ENCODE results near the gene KRTAP5-4. TPM values are rescaled to one million over a fixed set of nuclear protein-coding genes. Genes with fewer than 3 reads are reported as not detected.
A peak's percentile ranks its signal among the peaks of the same experiment; 100 is the strongest.
"Not testable (repeated sequence)": the region's sequence is repeated elsewhere in the genome, so short reads cannot be mapped to it uniquely, and the experiment has no call there.

The KRTAP5-4 gene
- total RNA-seq, 1 experiment from 2014 or later = not detected

- peak; percentile 60 for DNase-seq (ENCODE audit: low read depth, low spot score)
- in situ Hi-C loops (cut with HindIII; ENCODE audit: low pct_unique_long_range_greater_than_20kb, low sequenced_read_pairs) = not testable (repeated sequence)
These were observed 25.9 kb downstream of the KRTAP5-4 start for GRCh38 chr11:1595994-1596575.

- no peak for DNase-seq (ENCODE audit: low read depth, low spot score)
- in situ Hi-C loops (cut with HindIII; ENCODE audit: low pct_unique_long_range_greater_than_20kb, low sequenced_read_pairs) = no loop called here
These were observed 29.3 kb downstream of the KRTAP5-4 start for GRCh38 chr11:1592628-1593027.

DNA sequence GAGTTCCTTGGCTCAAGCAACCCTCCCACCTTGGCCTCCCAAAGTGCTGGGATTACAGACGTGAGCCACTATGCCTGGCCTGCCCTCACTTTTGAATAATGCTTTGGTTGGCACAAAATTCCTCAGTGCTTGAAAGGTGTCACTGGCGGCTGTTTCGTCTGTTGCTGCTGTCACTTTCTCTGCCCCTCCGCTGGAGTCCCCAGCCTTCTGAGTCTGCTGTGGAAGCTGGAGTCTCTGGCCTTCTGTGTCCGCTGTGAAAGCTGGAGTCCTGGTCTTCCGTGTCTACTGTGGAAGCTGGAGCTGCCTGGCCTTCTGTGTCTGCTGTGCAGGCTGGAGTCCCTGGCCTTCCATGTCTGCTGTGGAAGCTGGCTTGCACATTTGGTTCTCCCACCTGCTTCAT lies 31.9 kb downstream of the KRTAP5-4 start:
- DNase-seq (ENCODE audit: low read depth, low spot score) = no peak
- in situ Hi-C loops (cut with HindIII; ENCODE audit: low pct_unique_long_range_greater_than_20kb, low sequenced_read_pairs) = no loop called here

DNA sequence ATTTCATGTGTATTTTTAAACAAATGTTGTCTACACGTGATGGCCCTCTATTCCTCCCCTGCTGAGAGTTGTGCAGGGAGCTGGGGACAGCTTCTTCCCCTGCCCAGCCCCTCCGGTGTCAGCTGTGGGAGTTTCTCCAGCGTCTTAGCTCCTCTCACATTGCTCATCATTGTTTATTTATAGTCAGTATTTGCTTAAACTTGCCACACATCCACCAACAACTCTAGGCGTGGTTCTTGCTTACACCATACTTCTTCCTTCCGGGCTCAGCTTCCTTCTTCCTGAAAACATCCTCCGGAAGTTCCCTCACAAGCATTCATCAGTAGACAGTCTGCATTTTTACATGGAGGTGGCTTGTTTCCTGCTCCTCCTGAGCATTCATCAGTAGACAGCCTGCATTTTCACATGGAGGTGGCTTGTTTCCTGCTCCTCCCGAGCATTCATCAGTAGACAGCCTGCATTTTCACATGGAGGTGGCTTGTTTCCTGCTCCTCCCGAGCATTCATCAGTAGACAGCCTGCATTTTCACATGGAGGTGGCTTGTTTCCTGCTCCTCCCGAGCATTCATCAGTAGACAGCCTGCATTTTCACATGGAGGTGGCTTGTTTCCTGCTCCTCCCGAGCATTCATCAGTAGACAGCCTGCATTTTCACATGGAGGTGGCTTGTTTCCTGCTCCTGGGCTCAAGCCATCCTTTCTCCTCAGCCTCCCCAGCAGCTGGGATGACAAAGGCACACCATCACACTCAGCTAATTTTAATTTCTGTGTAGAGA lies 32.6 kb downstream of the KRTAP5-4 start:
- in situ Hi-C loops (cut with HindIII; ENCODE audit: low pct_unique_long_range_greater_than_20kb, low sequenced_read_pairs); DNase-seq (ENCODE audit: low read depth, low spot score): not testable (repeated sequence)

DNA sequence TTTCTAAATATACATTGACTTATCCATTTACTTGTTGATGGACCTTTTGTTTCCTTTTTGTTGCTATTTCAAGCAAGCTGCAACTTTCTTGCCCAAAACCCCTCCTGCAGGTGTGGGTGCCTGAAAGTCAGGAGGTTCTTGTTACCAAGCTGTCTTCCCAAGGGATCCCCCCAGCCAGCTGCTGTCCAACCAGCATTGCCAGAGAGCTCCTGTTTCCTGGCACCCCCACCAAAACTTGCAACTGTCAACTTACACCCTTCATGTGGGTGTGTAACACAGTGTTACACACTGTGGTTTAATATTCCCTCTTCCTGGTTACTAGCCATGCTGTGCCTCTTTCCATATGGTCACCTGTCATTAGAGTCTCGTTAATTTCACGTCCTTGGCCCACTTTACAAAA lies 35.2 kb downstream of the KRTAP5-4 start:
- in situ Hi-C loops (cut with HindIII; ENCODE audit: low pct_unique_long_range_greater_than_20kb, low sequenced_read_pairs) = no loop called here
- no peak for DNase-seq (ENCODE audit: low read depth, low spot score)

DNA sequence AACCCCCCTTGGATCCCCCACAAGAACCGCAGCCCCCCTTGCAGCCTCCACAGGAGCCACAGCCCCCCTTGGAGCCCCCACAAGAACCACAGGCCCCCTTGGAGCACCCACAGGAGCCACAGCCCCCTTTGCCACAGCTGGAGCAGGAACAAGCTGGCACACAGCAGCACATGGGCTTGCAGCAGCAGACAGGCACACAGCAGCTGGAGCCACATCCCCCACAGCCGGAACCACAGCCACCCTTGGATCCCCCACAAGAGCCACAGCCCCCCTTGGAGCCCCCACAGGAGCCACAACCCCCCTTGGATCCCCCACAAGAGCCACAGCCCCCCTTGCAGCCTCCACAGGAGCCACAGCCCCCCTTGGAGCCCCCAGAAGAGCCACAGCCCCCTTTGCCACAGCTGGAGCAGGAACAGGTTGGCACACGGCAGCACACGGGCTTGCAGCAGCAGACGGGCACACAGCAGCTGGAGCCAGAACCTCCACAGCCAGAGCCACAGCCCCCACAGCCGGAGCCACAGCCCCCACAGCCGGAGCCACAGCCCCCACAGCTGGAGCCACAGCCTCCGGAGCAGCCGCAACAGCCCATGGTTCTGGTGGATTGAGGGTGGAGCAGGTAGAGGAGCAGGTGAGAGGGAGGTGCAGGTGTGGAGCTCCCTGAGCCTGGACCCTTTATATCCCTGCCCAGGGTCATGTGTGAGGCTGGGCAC lies 37.1 kb downstream of the KRTAP5-4 start, which contains the start of gene KRTAP5-1:
Gene KRTAP5-1 (minus strand): TSS at position 623 of the 710 bp plus-strand sequence. CDS start 34 bp downstream, at position 589.
- DNase-seq (ENCODE audit: low read depth, low spot score); in situ Hi-C loops (cut with HindIII; ENCODE audit: low pct_unique_long_range_greater_than_20kb, low sequenced_read_pairs): not testable (repeated sequence)

- DNase-seq (ENCODE audit: low read depth, low spot score); in situ Hi-C loops (cut with HindIII; ENCODE audit: low pct_unique_long_range_greater_than_20kb, low sequenced_read_pairs): not testable (repeated sequence)
These were observed 39.0 kb downstream of the KRTAP5-4 start for GRCh38 chr11:1582909-1583308.

DNA sequence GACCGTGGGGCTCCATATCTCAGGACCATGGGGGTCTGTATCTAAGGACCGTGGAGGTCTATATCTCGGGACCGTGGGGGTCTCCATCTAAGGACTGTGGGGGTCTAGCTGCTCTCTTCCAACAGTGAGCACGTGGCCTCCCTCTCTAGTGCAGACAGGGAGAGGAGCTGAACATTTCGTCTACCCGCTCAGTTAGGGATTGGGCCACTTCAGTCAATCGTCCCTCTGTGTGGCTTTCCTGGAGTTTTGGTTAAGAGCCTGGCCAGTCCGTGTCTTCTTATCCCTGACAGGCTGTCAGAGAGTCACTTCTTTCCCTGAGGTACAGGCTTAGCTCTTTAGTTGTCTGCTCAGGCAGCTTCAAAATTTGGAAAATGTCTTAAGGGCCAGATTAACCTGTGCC lies 40.0 kb downstream of the KRTAP5-4 start:
- in situ Hi-C loops (cut with HindIII; ENCODE audit: low pct_unique_long_range_greater_than_20kb, low sequenced_read_pairs) = no loop called here
- no peak for DNase-seq (ENCODE audit: low read depth, low spot score)

DNA sequence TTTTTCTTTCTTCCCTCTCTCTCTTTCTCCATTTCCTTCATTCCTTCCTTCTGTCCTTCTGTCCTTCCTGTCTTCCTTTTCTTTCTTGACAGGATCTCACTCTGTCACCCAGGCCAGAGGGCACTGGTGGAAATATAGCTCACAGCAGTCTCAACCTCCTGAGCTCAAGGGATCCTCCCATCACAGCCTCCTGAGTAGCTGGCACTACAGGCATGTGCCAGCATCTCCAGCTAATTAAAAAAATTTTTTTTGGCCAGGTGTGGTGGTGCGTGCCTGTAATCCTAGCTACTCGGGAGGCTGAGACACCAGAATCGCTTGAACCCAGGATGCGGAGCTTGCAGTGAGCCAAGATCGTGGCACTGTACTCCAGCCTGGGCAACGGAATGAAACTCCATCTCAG lies 45.1 kb downstream of the KRTAP5-4 start:
- DNase-seq (ENCODE audit: low read depth, low spot score) = no peak
- in situ Hi-C loops (cut with HindIII; ENCODE audit: low pct_unique_long_range_greater_than_20kb, low sequenced_read_pairs) = no loop called here

DNA sequence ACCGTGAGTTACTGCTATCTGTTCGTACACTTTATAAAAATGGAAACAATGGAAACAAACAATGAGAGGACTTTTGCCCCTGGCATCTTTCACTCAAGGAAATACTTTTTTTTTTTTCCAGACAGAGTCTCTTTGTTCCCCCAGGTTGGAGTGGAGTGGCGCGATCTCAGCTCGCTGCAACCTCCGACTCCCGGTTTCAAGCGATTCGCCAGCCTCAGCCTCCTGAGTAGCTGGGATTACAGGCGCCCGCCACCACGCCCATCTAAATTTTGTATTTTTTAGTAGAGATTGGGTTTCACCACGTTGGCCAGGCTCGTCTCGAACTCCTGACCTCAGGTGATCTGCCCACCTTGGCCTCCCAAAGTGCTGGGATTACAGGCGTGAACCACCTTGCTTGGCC lies 46.2 kb downstream of the KRTAP5-4 start:
- in situ Hi-C loops (cut with HindIII; ENCODE audit: low pct_unique_long_range_greater_than_20kb, low sequenced_read_pairs) = not testable (repeated sequence)

DNA sequence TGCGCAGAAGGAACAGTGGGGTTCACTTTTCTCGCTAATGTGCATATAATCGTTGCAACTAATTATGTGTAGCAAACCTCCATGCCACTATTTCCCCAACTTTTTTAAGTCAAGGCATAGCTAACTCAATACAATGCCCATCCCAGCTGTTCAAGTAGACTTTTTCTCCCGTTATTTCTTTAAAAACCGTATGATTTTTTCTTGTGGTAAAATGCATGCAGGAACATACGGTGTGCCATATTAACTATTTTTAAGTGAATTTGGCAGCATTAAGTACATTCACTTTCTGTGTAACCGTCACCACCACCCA lies 47.0 kb downstream of the KRTAP5-4 start:
- DNase-seq (ENCODE audit: low read depth, low spot score) = no peak
- in situ Hi-C loops (cut with HindIII; ENCODE audit: low pct_unique_long_range_greater_than_20kb, low sequenced_read_pairs) = no loop called here

More for the DNA sequence above, 46.2 kb downstream of the KRTAP5-4 start:
- not testable (repeated sequence) for DNase-seq (ENCODE audit: low read depth, low spot score)

GRCh38 chr11:1574238-1574932 lies 47.6 kb downstream of the KRTAP5-4 start:
- in situ Hi-C loops (cut with HindIII; ENCODE audit: low pct_unique_long_range_greater_than_20kb, low sequenced_read_pairs) = no loop called here
- peak; percentile 45 for DNase-seq (ENCODE audit: low read depth, low spot score)

- no peak for DNase-seq (ENCODE audit: low read depth, low spot score)
- in situ Hi-C loops (cut with HindIII; ENCODE audit: low pct_unique_long_range_greater_than_20kb, low sequenced_read_pairs) = no loop called here
These were observed 48.1 kb downstream of the KRTAP5-4 start for GRCh38 chr11:1573903-1574237.

GRCh38 chr11:1573077-1573902 lies 48.6 kb downstream of the KRTAP5-4 start:
- no peak for DNase-seq (ENCODE audit: low read depth, low spot score)
- in situ Hi-C loops (cut with HindIII; ENCODE audit: low pct_unique_long_range_greater_than_20kb, low sequenced_read_pairs) = no loop called here

- DNase-seq (ENCODE audit: low read depth, low spot score) = peak; percentile 67
- in situ Hi-C loops (cut with HindIII; ENCODE audit: low pct_unique_long_range_greater_than_20kb, low sequenced_read_pairs) = no loop called here
These were observed 49.5 kb downstream of the KRTAP5-4 start, which contains the start of gene DUSP8 for GRCh38 chr11:1572197-1573076. Gene DUSP8, minus strand, starts transcription at chr11:1572271. Its CDS starts 6,445 bp downstream, at chr11:1565826.

DNA sequence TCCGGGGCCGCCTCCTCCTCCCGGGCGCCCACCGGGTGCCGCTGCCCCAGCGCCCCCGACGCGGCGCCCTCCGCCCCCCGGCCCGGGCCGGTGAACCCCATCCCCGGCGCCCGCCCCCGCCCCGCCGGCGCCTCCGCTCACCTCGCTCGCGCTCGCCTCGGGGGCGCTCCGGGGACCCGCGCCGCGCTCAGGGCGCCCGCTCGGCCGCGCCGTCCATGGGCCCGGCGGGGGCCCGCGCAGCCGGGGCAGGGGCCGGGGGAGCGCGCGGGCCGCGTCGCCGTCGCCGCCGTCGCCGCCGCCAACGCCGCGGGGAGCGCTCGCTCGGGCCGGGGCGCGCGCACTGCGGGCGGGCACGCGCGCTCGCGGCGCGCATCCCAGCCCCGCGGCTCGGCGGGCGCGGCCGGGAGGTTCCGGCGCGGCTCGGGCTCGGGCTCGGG lies 50.2 kb downstream of the KRTAP5-4 start:
- DNase-seq (ENCODE audit: low read depth, low spot score) = no peak
- in situ Hi-C loops (cut with HindIII; ENCODE audit: low pct_unique_long_range_greater_than_20kb, low sequenced_read_pairs) = no loop called here

All from SK-MEL-5 (cell line).